ENCODE results near the gene ITGA7. TPM values are rescaled to one million over a fixed set of nuclear protein-coding genes. Genes with fewer than 3 reads are reported as not detected.

Gene ITGA7
- total and polyA plus RNA-seq, 2 experiments from 2014 or later = 2.0 to 7.2 TPM

GRCh38 chr12:55708695-55709233 is 1.1 kb upstream of the ITGA7 start:
- Histone ChIP-seq H3K9me3 (ENCODE audit: low read depth) (no peaks in the 10 kb centered on the region), H3K27ac (no peak overlapping the region), H3K9me2 (ENCODE audit: insufficient read depth) (no peaks in the 10 kb centered on the region), H3K4me1 (ENCODE audit: insufficient read depth) (peaks cover 24% of the 10 kb centered on the region), H2AFZ (no peak overlapping the region), H3K79me2 (ENCODE audit: insufficient read depth) (no peaks in the 10 kb centered on the region), H3K36me3 (ENCODE audit: low read depth) (no peaks in the 10 kb centered on the region), H3K4me3 (no peak overlapping the region), H3K9ac (no peak overlapping the region), H3F3A (ENCODE audit: insufficient read depth) (peaks cover 20% of the 10 kb centered on the region), H3K27me3 (replicated peaks; ENCODE audit: insufficient read depth) (no peaks in the 10 kb centered on the region), H3K4me2 (ENCODE audit: unreplicated experiment) (peak overlapping the region; percentile 79), H4K20me1 (ENCODE audit: insufficient read depth) (no peaks in the 10 kb centered on the region)
- no peak for DNase-seq
- no peak for TF ChIP-seq EZH2 (IDR thresholded peaks at IDR 0.05; ENCODE audit: insufficient read depth, poor library complexity, severe bottlenecking)
- no peak for TF ChIP-seq EZH2phosphoT487 (IDR thresholded peaks at IDR 0.05; ENCODE audit: insufficient read depth, low read depth)
- in situ Hi-C loops (cut with MboI) = no loop called here
- 19 to 23% methylated on average over 3 of the region's 3 CpGs for WGBS, 2 experiments (ENCODE audit: low coverage in 1 of 2, low lambda C conversion rate in 2 of 2, missing lambda C conversion rate in 2 of 2)

GRCh38 chr12:55707219-55707671 is 459 bp downstream of the ITGA7 start:
- DNase-seq = peak; percentile 39
- no peaks in the 10 kb centered on the region for H3K9me3 ChIP-seq (ENCODE audit: low read depth)
- H3K27me3 ChIP-seq (replicated peaks; ENCODE audit: insufficient read depth) = no peaks in the 10 kb centered on the region
- in situ Hi-C loops (cut with MboI) = no loop called here
- no peaks in the 10 kb centered on the region for H3K9me2 ChIP-seq (ENCODE audit: insufficient read depth)
- peaks cover 10% of the 10 kb centered on the region for H3K4me1 ChIP-seq (ENCODE audit: insufficient read depth)
- 0 out of 2 replicates have a peak, but pooled peaks cover 6% of the 10 kb centered on the region for H3F3A ChIP-seq (ENCODE audit: insufficient read depth)
- H3K27ac ChIP-seq = no peak overlapping the region
- H4K20me1 ChIP-seq (ENCODE audit: insufficient read depth) = no peaks in the 10 kb centered on the region
- H3K4me3 ChIP-seq = peak overlapping the region; percentile 70
- no peaks in the 10 kb centered on the region for H3K79me2 ChIP-seq (ENCODE audit: insufficient read depth)
- peak overlapping the region; percentile 50 for H2AFZ ChIP-seq
- no peak overlapping the region for H3K9ac ChIP-seq
- peak overlapping the region; percentile 67 for H3K4me2 ChIP-seq (ENCODE audit: unreplicated experiment)
- TF ChIP-seq EZH2 (IDR thresholded peaks at IDR 0.05; ENCODE audit: insufficient read depth, poor library complexity, severe bottlenecking) = no peak
- WGBS, 2 experiments (ENCODE audit: low coverage in 1 of 2, low lambda C conversion rate in 2 of 2, missing lambda C conversion rate in 2 of 2) = 11% methylated on average over 15 to 22 of the region's 22 CpGs
- H3K36me3 ChIP-seq (ENCODE audit: low read depth) = no peaks in the 10 kb centered on the region

GRCh38 chr12:55706568-55707218 is 1.0 kb downstream of the ITGA7 start:
- Histone ChIP-seq H3K36me3 (ENCODE audit: low read depth) (no peaks in the 10 kb centered on the region), H3K79me2 (ENCODE audit: insufficient read depth) (no peaks in the 10 kb centered on the region), H3K27me3 (replicated peaks; ENCODE audit: insufficient read depth) (no peaks in the 10 kb centered on the region), H3K4me3 (peak overlapping the region; percentile 70), H3K9me3 (ENCODE audit: low read depth) (no peaks in the 10 kb centered on the region), H2AFZ (no peak overlapping the region), H3F3A (ENCODE audit: insufficient read depth) (0 out of 2 replicates have a peak, but pooled peaks cover under 1% of the 10 kb centered on the region), H3K27ac (no peak overlapping the region), H3K4me1 (ENCODE audit: insufficient read depth) (peaks cover 4% of the 10 kb centered on the region; the same call in 1 of the 2 replicates), H3K4me2 (ENCODE audit: unreplicated experiment) (no peak overlapping the region), H3K9ac (no peak overlapping the region), H4K20me1 (ENCODE audit: insufficient read depth) (no peaks in the 10 kb centered on the region), H3K9me2 (ENCODE audit: insufficient read depth) (no peaks in the 10 kb centered on the region)
- no peak for TF ChIP-seq EZH2 (IDR thresholded peaks at IDR 0.05; ENCODE audit: insufficient read depth, poor library complexity, severe bottlenecking)
- TF ChIP-seq EZH2phosphoT487 (IDR thresholded peaks at IDR 0.05; ENCODE audit: insufficient read depth, low read depth) = no peak
- DNase-seq = no peak
- in situ Hi-C loops (cut with MboI) = no loop called here
- WGBS, 2 experiments (ENCODE audit: low coverage in 1 of 2, low lambda C conversion rate in 2 of 2, missing lambda C conversion rate in 2 of 2) = 98 to 100% methylated on average over 2 of the region's 2 CpGs

GRCh38 chr12:55705782-55706402 is 1.8 kb downstream of the ITGA7 start:
- Histone ChIP-seq H3K27ac (no peak overlapping the region), H3K9ac (no peak overlapping the region), H3F3A (ENCODE audit: insufficient read depth) (no peaks in the 10 kb centered on the region)

More at GRCh38 chr12:55705782-55706402, 1.8 kb downstream of the ITGA7 start:
- no peak for DNase-seq
- WGBS, 2 experiments (ENCODE audit: low coverage in 1 of 2, low lambda C conversion rate in 2 of 2, missing lambda C conversion rate in 2 of 2) = 73 to 80% methylated on average over 5 of the region's 5 CpGs
- Histone ChIP-seq H3K4me1 (ENCODE audit: insufficient read depth) (0 out of 2 replicates have a peak, but pooled peaks cover 4% of the 10 kb centered on the region), H3K79me2 (ENCODE audit: insufficient read depth) (no peaks in the 10 kb centered on the region), H3K36me3 (ENCODE audit: low read depth) (no peaks in the 10 kb centered on the region), H2AFZ (no peak overlapping the region), H3K4me2 (ENCODE audit: unreplicated experiment) (no peak overlapping the region), H3K9me3 (ENCODE audit: low read depth) (no peaks in the 10 kb centered on the region), H3K9me2 (ENCODE audit: insufficient read depth) (no peaks in the 10 kb centered on the region), H3K27me3 (replicated peaks; ENCODE audit: insufficient read depth) (no peaks in the 10 kb centered on the region), H3K4me3 (no peak overlapping the region), H4K20me1 (ENCODE audit: insufficient read depth) (no peaks in the 10 kb centered on the region)
- TF ChIP-seq EZH2 (IDR thresholded peaks at IDR 0.05; ENCODE audit: insufficient read depth, poor library complexity, severe bottlenecking) = no peak
- in situ Hi-C loops (cut with MboI) = no loop called here

Measured in GM23248 (cell line).